ENCODE measurements around the gene SET. TPM values are rescaled to one million over a fixed set of nuclear protein-coding genes. Genes with fewer than 3 reads are reported as not detected.
A peak's percentile ranks its signal among the peaks of the same experiment; 100 is the strongest.
"Not testable (repeated sequence)": the region's sequence is repeated elsewhere in the genome, so short reads cannot be mapped to it uniquely, and the experiment has no call there.

The SET gene
- total and polyA plus RNA-seq, 2 experiments from 2014 or later, result 949 to 1,261 TPM

- peaks cover 63% of the 10 kb centered on the region for H3F3A ChIP-seq (replicated peaks; ENCODE audit: low read depth)
- not testable (repeated sequence) for H2AFZ ChIP-seq; H3K9me3 Mint-ChIP-seq; ATAC-seq; H3K27me3 ChIP-seq (ENCODE audit: insufficient read depth); H3K9me2 ChIP-seq (ENCODE audit: insufficient read depth); H3K4me3 ChIP-seq; H3K4me1 Mint-ChIP-seq; H3K27ac Mint-ChIP-seq; DNase-seq (ENCODE audit: low spot score); H3K4me3 Mint-ChIP-seq; H3K4me2 ChIP-seq
- peaks cover 64% of the 10 kb centered on the region for H3K36me3 ChIP-seq (ENCODE audit: insufficient read depth)
- peaks cover 44% of the 10 kb centered on the region for H3K79me2 ChIP-seq (replicated peaks; ENCODE audit: insufficient read depth)
- H4K20me1 ChIP-seq (replicated peaks; ENCODE audit: insufficient read depth), result peaks cover 46% of the 10 kb centered on the region
- H3K27me3 Mint-ChIP-seq (ENCODE audit: insufficient read depth, low read depth, poor library complexity), result peaks cover 15% of the 10 kb centered on the region
- peaks cover 78% of the 10 kb centered on the region for H3K36me3 Mint-ChIP-seq (ENCODE audit: low read depth)
- peak overlapping the region; percentile 57; the same call in 1 of the 2 replicates for H3K27ac ChIP-seq (ENCODE audit: low read depth)
- peaks cover 11% of the 10 kb centered on the region for H3K4me1 ChIP-seq (ENCODE audit: insufficient read depth)
These were observed 4.7 kb downstream of the SET start for GRCh38 chr9:128693738-128694137.

GRCh38 chr9:128694344-128694743 is 5.3 kb downstream of the SET start:
- H3K4me3 Mint-ChIP-seq, result no peak overlapping the region
- Histone ChIP-seq H3K36me3 (ENCODE audit: insufficient read depth) (peaks cover 64% of the 10 kb centered on the region), H3F3A (replicated peaks; ENCODE audit: low read depth) (peaks cover 66% of the 10 kb centered on the region), H3K4me2 (no peak overlapping the region), H3K79me2 (replicated peaks; ENCODE audit: insufficient read depth) (peaks cover 44% of the 10 kb centered on the region), H3K4me3 (no peak overlapping the region), H3K4me1 (ENCODE audit: insufficient read depth) (peaks cover 11% of the 10 kb centered on the region), H2AFZ (no peak overlapping the region), H3K9me2 (ENCODE audit: insufficient read depth) (no peaks in the 10 kb centered on the region), H3K27ac (ENCODE audit: low read depth) (no peak overlapping the region), H3K27me3 (ENCODE audit: insufficient read depth) (no peaks in the 10 kb centered on the region), H4K20me1 (replicated peaks; ENCODE audit: insufficient read depth) (peaks cover 46% of the 10 kb centered on the region)
- H3K27me3 Mint-ChIP-seq (ENCODE audit: insufficient read depth, low read depth, poor library complexity), result peaks cover 17% of the 10 kb centered on the region
- peaks cover 78% of the 10 kb centered on the region for H3K36me3 Mint-ChIP-seq (ENCODE audit: low read depth)
- H3K9me3 Mint-ChIP-seq, result no peaks in the 10 kb centered on the region; the same call in 2 of the 3 replicates
- H3K4me1 Mint-ChIP-seq, result peaks cover 8% of the 10 kb centered on the region
- H3K27ac Mint-ChIP-seq, result no peak overlapping the region
- no peak for DNase-seq (ENCODE audit: low spot score)
- no peak for ATAC-seq
- TF ChIP-seq POLR2AphosphoS5 (IDR thresholded peaks at IDR 0.05; ENCODE audit: low read depth) (no peak), CREB1 (CRISPR knock-in tag; IDR thresholded peaks at IDR 0.05; ENCODE audit: low read depth) (no peak), ZNF462 (CRISPR knock-in tag; IDR thresholded peaks at IDR 0.05) (no peak), ZNF114 (CRISPR knock-in tag; IDR thresholded peaks at IDR 0.05) (no peak), EZH2phosphoT487 (IDR thresholded peaks at IDR 0.05; ENCODE audit: unreplicated experiment) (no peak), JUNB (IDR thresholded peaks at IDR 0.05; ENCODE audit: unreplicated experiment) (no peak), ETS1 (IDR thresholded peaks at IDR 0.05) (no peak), ZNF331 (CRISPR knock-in tag; IDR thresholded peaks at IDR 0.05; ENCODE audit: low read depth) (no peak), EZH2 (IDR thresholded peaks at IDR 0.05; ENCODE audit: low read depth, unreplicated experiment) (no peak), CTCF (conservative IDR thresholded peaks at IDR 0.05; ENCODE audit: low read depth in 2 of 2) (no peak)

Data from GM23338 (cell line).